Trophoblast cell (in vitro differentiated cells and primary cell): ENCODE measurements around the gene ANKS1B.
"Not testable (repeated sequence)": the region's sequence is repeated elsewhere in the genome, so short reads cannot be mapped to it uniquely, and the experiment has no call there.

Experiments used
- DNase-seq, 2 donors: peaks; one replicate each; pipeline ENCODE4 v3.0.0-alpha.2; 2016
- H2AFZ ChIP-seq: 2 replicates; pipeline ENCODE4 v1.6.1; 2013; ENCODE audit warnings: low read length, moderate library complexity, mild to moderate bottlenecking; ENCODE audit not compliant: insufficient read depth, poor library complexity
- H2AK5ac ChIP-seq: 2 replicates; pipeline ENCODE4 v1.6.1; 2013; ENCODE audit warnings: mild to moderate bottlenecking, low read length
- H2BK120ac ChIP-seq: 2 replicates; pipeline ENCODE4 v1.6.1; 2013; ENCODE audit warnings: low read length, mild to moderate bottlenecking, moderate library complexity; ENCODE audit not compliant: insufficient read depth, poor library complexity
- H2BK12ac ChIP-seq: 2 replicates; pipeline ENCODE4 v1.6.1; 2013; ENCODE audit warnings: mild to moderate bottlenecking, low read length, moderate library complexity
- H2BK5ac ChIP-seq: 2 replicates; pipeline ENCODE4 v1.6.1; 2013; ENCODE audit warnings: low read length, low read depth, moderate library complexity, mild to moderate bottlenecking; ENCODE audit not compliant: poor library complexity
- H3K14ac ChIP-seq: 2 replicates; pipeline ENCODE4 v1.6.1; 2013; ENCODE audit warnings: mild to moderate bottlenecking, low read length
- H3K18ac ChIP-seq: 2 replicates; pipeline ENCODE4 v1.6.1; 2013; ENCODE audit warnings: mild to moderate bottlenecking, low read length
- H3K23ac ChIP-seq: 2 replicates; pipeline ENCODE4 v1.6.1; 2013; ENCODE audit warnings: low read length
- H3K27ac ChIP-seq: 2 replicates; pipeline ENCODE4 v1.5.1; 2013; ENCODE audit warnings: low read depth, mild to moderate bottlenecking, inconsistent platforms, low read length, moderate library complexity
- H3K27me3 ChIP-seq: 2 replicates; pipeline ENCODE4 v1.6.1; 2013; ENCODE audit warnings: inconsistent platforms, mild to moderate bottlenecking, low read length, moderate library complexity; ENCODE audit not compliant: insufficient read depth
- H3K36me3 ChIP-seq, 2 experiments: 1 replicate in 1 of 2; 2 replicates in 1 of 2; pipeline ENCODE4 v1.6.1; 2013; ENCODE audit warnings: low read length in 2 of 2, mild to moderate bottlenecking in 2 of 2, moderate library complexity in 1 of 2; ENCODE audit not compliant: insufficient read depth in 2 of 2, control insufficient read depth in 1 of 2
- H3K4ac ChIP-seq: 2 replicates; pipeline ENCODE4 v1.6.1; 2013; ENCODE audit warnings: low read depth, mild to moderate bottlenecking, low read length, moderate library complexity
- H3K4me1 ChIP-seq, 2 experiments: 1 replicate in 1 of 2; 2 replicates in 1 of 2; pipeline ENCODE4 v1.6.1; 2013; ENCODE audit warnings: low read length in 2 of 2, mild to moderate bottlenecking in 2 of 2, moderate library complexity in 1 of 2; ENCODE audit not compliant: insufficient read depth in 2 of 2, control insufficient read depth in 1 of 2
- H3K4me2 ChIP-seq: 2 replicates; pipeline ENCODE4 v1.6.1; 2013; ENCODE audit warnings: inconsistent platforms, mild to moderate bottlenecking, low read length, moderate library complexity
- H3K4me3 ChIP-seq: 2 replicates; pipeline ENCODE4 v1.5.1; 2013; ENCODE audit warnings: mild to moderate bottlenecking, low read depth, low read length, inconsistent platforms
- H3K79me1 ChIP-seq: one replicate; pipeline ENCODE4 v1.6.1; 2013; ENCODE audit warnings: low read length
- H3K79me2 ChIP-seq: 2 replicates; pipeline ENCODE4 v1.6.1; 2013; ENCODE audit warnings: low read length, mild to moderate bottlenecking; ENCODE audit not compliant: control insufficient read depth, insufficient read depth, poor library complexity
- H3K9ac ChIP-seq: 2 replicates; pipeline ENCODE4 v1.6.1; 2013; ENCODE audit warnings: mild to moderate bottlenecking, low read length
- H3K9me3 ChIP-seq: 2 replicates; pipeline ENCODE4 v1.6.1; 2013; ENCODE audit warnings: low read depth, mild to moderate bottlenecking, control low read depth, inconsistent platforms, low read length; ENCODE audit not compliant: insufficient read depth
- H4K12ac ChIP-seq: 2 replicates; pipeline ENCODE4 v1.6.1; 2013; ENCODE audit warnings: low read depth, mild to moderate bottlenecking, low read length, moderate library complexity
- H4K8ac ChIP-seq: 2 replicates; pipeline ENCODE4 v1.6.1; 2013; ENCODE audit warnings: low read depth, mild to moderate bottlenecking, low read length, moderate library complexity
- H4K91ac ChIP-seq: one replicate; pipeline ENCODE4 v1.6.1; 2013; ENCODE audit warnings: low read depth, mild to moderate bottlenecking, low read length, moderate library complexity
- WGBS: extraction: QIAGEN DNeasy Blood & Tissue Kit; methylation state at CpG from one replicate; pipeline ENCODE4 v1.1.7; 2013; ENCODE audit warnings: missing lambda C conversion rate; ENCODE audit not compliant: insufficient read length, insufficient coverage; ENCODE audit errors: extremely low coverage; 5-methylcytosine and 5-hydroxymethylcytosine counted together

The ANKS1B gene

GRCh38 chr12:98968896-98969295 is 1015.8 kb downstream of the ANKS1B start:
- no peak for DNase-seq
- Histone ChIP-seq H3K36me3 (no peaks in the 10 kb centered on the region), H3K9ac (no peak overlapping the region), H2AFZ (no peak overlapping the region), H3K4me3 (no peak overlapping the region), H3K18ac (no peak overlapping the region), H3K27ac (no peak overlapping the region), H2BK120ac (no peak overlapping the region), H3K79me1 (no peaks in the 10 kb centered on the region), H3K23ac (no peak overlapping the region), H3K79me2 (no peaks in the 10 kb centered on the region), H3K27me3 (no peaks in the 10 kb centered on the region), H3K4me2 (no peak overlapping the region), H3K4ac (no peak overlapping the region), H2BK12ac (no peak overlapping the region), H3K14ac (no peak overlapping the region), H4K8ac (no peak overlapping the region), H4K12ac (no peak overlapping the region), H3K9me3 (no peaks in the 10 kb centered on the region), H4K91ac (no peak overlapping the region), H3K4me1 (no peaks in the 10 kb centered on the region), H2BK5ac (no peak overlapping the region), H2AK5ac (no peak overlapping the region)
- WGBS: no CpG with 5 or more reads among the region's 2 CpGs

GRCh38 chr12:98957135-98957534 is 1027.6 kb downstream of the ANKS1B start:
- not testable (repeated sequence) for H3K4ac ChIP-seq, H4K12ac ChIP-seq, H3K79me2 ChIP-seq, H3K79me1 ChIP-seq, H2BK5ac ChIP-seq, H3K36me3 ChIP-seq, H3K4me1 ChIP-seq, H3K9me3 ChIP-seq, H3K27me3 ChIP-seq, H2AFZ ChIP-seq, H4K91ac ChIP-seq, H3K4me2 ChIP-seq, H3K9ac ChIP-seq, H2BK120ac ChIP-seq, DNase-seq, H3K27ac ChIP-seq, H3K14ac ChIP-seq, H3K18ac ChIP-seq, H2AK5ac ChIP-seq, H3K23ac ChIP-seq, H3K4me3 ChIP-seq, H4K8ac ChIP-seq, H2BK12ac ChIP-seq
- no CpG with 5 or more reads among the region's 5 CpGs for WGBS

- H2BK12ac ChIP-seq: no peak overlapping the region
- H3K36me3 ChIP-seq: no peaks in the 10 kb centered on the region
- H3K4me1 ChIP-seq: no peaks in the 10 kb centered on the region
- H3K23ac ChIP-seq: no peak overlapping the region
- H2BK120ac ChIP-seq: no peak overlapping the region
- H3K79me2 ChIP-seq: no peaks in the 10 kb centered on the region
- H3K9ac ChIP-seq: no peak overlapping the region
- H3K27ac ChIP-seq: no peak overlapping the region
- no peaks in the 10 kb centered on the region for H3K79me1 ChIP-seq
- no CpG with 5 or more reads among the region's 4 CpGs for WGBS
- H4K91ac ChIP-seq: no peak overlapping the region
- H3K4me2 ChIP-seq: no peak overlapping the region
- H3K14ac ChIP-seq: no peak overlapping the region
- no peak overlapping the region for H4K8ac ChIP-seq
- no peak overlapping the region for H2AK5ac ChIP-seq
- no peak overlapping the region for H3K18ac ChIP-seq
- H2BK5ac ChIP-seq: no peak overlapping the region
- no peak overlapping the region for H3K4me3 ChIP-seq
- H3K4ac ChIP-seq: no peak overlapping the region
- H3K9me3 ChIP-seq: no peaks in the 10 kb centered on the region
- no peak overlapping the region for H4K12ac ChIP-seq
- H2AFZ ChIP-seq: no peak overlapping the region
- H3K27me3 ChIP-seq: no peaks in the 10 kb centered on the region
- peak; percentile 8 to 54 for DNase-seq
These were observed 1029.5 kb downstream of the ANKS1B start for GRCh38 chr12:98955284-98955683.

GRCh38 chr12:98954506-98954905 is 1030.2 kb downstream of the ANKS1B start:
- Histone ChIP-seq H2BK12ac (no peak overlapping the region), H3K79me2 (no peaks in the 10 kb centered on the region), H4K91ac (no peak overlapping the region), H3K4me2 (no peak overlapping the region), H3K4ac (no peak overlapping the region), H3K18ac (no peak overlapping the region), H4K12ac (no peak overlapping the region), H2BK120ac (no peak overlapping the region), H2BK5ac (no peak overlapping the region), H3K9me3 (no peaks in the 10 kb centered on the region), H3K4me3 (no peak overlapping the region), H3K14ac (no peak overlapping the region), H3K9ac (no peak overlapping the region), H3K27ac (no peak overlapping the region), H2AK5ac (no peak overlapping the region), H3K4me1 (no peaks in the 10 kb centered on the region), H3K23ac (no peak overlapping the region), H3K36me3 (no peaks in the 10 kb centered on the region), H3K79me1 (no peaks in the 10 kb centered on the region), H4K8ac (no peak overlapping the region), H2AFZ (no peak overlapping the region), H3K27me3 (no peaks in the 10 kb centered on the region)
- DNase-seq: no peak
- WGBS: no CpG with 5 or more reads among the region's 1 CpG
